ENCODE results near the gene POLR1G.

GRCh38 chr19:45405435-45406225, 814 bp upstream of the POLR1G start:
- TF ChIP-seq, protein P1, sequence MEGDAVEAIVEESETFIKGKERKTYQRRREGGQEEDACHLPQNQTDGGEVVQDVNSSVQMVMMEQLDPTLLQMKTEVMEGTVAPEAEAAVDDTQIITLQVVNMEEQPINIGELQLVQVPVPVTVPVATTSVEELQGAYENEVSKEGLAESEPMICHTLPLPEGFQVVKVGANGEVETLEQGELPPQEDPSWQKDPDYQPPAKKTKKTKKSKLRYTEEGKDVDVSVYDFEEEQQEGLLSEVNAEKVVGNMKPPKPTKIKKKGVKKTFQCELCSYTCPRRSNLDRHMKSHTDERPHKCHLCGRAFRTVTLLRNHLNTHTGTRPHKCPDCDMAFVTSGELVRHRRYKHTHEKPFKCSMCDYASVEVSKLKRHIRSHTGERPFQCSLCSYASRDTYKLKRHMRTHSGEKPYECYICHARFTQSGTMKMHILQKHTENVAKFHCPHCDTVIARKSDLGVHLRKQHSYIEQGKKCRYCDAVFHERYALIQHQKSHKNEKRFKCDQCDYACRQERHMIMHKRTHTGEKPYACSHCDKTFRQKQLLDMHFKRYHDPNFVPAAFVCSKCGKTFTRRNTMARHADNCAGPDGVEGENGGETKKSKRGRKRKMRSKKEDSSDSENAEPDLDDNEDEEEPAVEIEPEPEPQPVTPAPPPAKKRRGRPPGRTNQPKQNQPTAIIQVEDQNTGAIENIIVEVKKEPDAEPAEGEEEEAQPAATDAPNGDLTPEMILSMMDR (conservative IDR thresholded peaks at IDR 0.05; ENCODE audit: low read length) = no peak
- no peak for TF ChIP-seq EZH2phosphoT487 (IDR thresholded peaks at IDR 0.05; ENCODE audit: borderline replicate concordance)

All from Loucy (cell line).